ENCODE data around the gene LTF. TPM values are rescaled to one million over a fixed set of nuclear protein-coding genes. Genes with fewer than 3 reads are reported as not detected.

LTF gene
- total and polyA plus RNA-seq, 9 of the 15 experiments (the other 6 are each of a cell fraction or from before 2014, with no cell fraction given) = 0.07 TPM; not detected in 8

- TF ChIP-seq, protein P1, sequence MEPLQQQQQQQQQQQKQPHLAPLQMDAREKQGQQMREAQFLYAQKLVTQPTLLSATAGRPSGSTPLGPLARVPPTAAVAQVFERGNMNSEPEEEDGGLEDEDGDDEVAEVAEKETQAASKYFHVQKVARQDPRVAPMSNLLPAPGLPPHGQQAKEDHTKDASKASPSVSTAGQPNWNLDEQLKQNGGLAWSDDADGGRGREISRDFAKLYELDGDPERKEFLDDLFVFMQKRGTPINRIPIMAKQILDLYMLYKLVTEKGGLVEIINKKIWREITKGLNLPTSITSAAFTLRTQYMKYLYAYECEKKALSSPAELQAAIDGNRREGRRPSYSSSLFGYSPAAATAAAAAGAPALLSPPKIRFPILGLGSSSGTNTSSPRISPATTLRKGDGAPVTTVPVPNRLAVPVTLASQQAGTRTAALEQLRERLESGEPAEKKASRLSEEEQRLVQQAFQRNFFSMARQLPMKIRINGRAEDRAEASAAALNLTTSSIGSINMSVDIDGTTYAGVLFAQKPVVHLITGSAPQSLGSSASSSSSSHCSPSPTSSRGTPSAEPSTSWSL (CRISPR knock-in tag; IDR thresholded peaks at IDR 0.05; ENCODE audit: borderline replicate concordance) = no peak
- TF ChIP-seq DDX20 (tag; IDR thresholded peaks at IDR 0.05; ENCODE audit: low read depth) (no peak; the same call in 1 of the 2 replicates), PPARD (CRISPR knock-in tag; IDR thresholded peaks at IDR 0.05) (no peak), CREB1 (IDR thresholded peaks at IDR 0.05) (peak; percentile 91), CREB1 (CRISPR knock-in tag; IDR thresholded peaks at IDR 0.05) (peak; percentile 48; the same call in 1 of the 2 replicates), ZNF778 (CRISPR knock-in tag; IDR thresholded peaks at IDR 0.05) (no peak), LARP7 (IDR thresholded peaks at IDR 0.05) (no peak), U2AF2 (optimal IDR thresholded peaks at IDR 0.05; ENCODE audit: low read depth, low read length) (no peak), CBFA2T3 (IDR thresholded peaks at IDR 0.05) (peak; percentile 100), NCOR1 (IDR thresholded peaks at IDR 0.05) (peak; percentile 100), ZNF644 (tag; IDR thresholded peaks at IDR 0.05; ENCODE audit: low read depth) (peak; percentile 99), ZNF717 (CRISPR knock-in tag; IDR thresholded peaks at IDR 0.05) (no peak), NONO (IDR thresholded peaks at IDR 0.05; ENCODE audit: low read depth in 2 of 2, low read length in 1 of 2) (peak in 1 of 2 experiments; percentile 96; a peak in 2 of 4 replicates), ZNF224 (CRISPR knock-in tag; IDR thresholded peaks at IDR 0.05) (no peak), ZNF282 (CRISPR knock-in tag; IDR thresholded peaks at IDR 0.05) (no peak), ZNF561 (CRISPR knock-in tag; conservative IDR thresholded peaks at IDR 0.05) (0 out of 2 replicates have a peak, but pooled peaks have one; percentile 40), SMAD3 (CRISPR knock-in tag; conservative IDR thresholded peaks at IDR 0.05) (peak; percentile 93), GABPA (tag; conservative IDR thresholded peaks at IDR 0.05; ENCODE audit: low read depth) (no peak)
- TF ChIP-seq, protein P2, sequence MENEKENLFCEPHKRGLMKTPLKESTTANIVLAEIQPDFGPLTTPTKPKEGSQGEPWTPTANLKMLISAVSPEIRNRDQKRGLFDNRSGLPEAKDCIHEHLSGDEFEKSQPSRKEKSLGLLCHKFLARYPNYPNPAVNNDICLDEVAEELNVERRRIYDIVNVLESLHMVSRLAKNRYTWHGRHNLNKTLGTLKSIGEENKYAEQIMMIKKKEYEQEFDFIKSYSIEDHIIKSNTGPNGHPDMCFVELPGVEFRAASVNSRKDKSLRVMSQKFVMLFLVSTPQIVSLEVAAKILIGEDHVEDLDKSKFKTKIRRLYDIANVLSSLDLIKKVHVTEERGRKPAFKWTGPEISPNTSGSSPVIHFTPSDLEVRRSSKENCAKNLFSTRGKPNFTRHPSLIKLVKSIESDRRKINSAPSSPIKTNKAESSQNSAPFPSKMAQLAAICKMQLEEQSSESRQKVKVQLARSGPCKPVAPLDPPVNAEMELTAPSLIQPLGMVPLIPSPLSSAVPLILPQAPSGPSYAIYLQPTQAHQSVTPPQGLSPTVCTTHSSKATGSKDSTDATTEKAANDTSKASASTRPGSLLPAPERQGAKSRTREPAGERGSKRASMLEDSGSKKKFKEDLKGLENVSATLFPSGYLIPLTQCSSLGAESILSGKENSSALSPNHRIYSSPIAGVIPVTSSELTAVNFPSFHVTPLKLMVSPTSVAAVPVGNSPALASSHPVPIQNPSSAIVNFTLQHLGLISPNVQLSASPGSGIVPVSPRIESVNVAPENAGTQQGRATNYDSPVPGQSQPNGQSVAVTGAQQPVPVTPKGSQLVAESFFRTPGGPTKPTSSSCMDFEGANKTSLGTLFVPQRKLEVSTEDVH (IDR thresholded peaks at IDR 0.05; ENCODE audit: low read depth, partially characterized antibody) = peak; percentile 77
- TF ChIP-seq, protein P3, sequence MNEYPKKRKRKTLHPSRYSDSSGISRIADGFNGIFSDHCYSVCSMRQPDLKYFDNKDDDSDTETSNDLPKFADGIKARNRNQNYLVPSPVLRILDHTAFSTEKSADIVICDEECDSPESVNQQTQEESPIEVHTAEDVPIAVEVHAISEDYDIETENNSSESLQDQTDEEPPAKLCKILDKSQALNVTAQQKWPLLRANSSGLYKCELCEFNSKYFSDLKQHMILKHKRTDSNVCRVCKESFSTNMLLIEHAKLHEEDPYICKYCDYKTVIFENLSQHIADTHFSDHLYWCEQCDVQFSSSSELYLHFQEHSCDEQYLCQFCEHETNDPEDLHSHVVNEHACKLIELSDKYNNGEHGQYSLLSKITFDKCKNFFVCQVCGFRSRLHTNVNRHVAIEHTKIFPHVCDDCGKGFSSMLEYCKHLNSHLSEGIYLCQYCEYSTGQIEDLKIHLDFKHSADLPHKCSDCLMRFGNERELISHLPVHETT (CRISPR knock-in tag; conservative IDR thresholded peaks at IDR 0.05 in 1 of 2, IDR thresholded peaks at IDR 0.05 in 1 of 2) = peak in 1 of 2 experiments; percentile 96; a peak in 2 of 4 replicates
- TF ChIP-seq, protein P4, sequence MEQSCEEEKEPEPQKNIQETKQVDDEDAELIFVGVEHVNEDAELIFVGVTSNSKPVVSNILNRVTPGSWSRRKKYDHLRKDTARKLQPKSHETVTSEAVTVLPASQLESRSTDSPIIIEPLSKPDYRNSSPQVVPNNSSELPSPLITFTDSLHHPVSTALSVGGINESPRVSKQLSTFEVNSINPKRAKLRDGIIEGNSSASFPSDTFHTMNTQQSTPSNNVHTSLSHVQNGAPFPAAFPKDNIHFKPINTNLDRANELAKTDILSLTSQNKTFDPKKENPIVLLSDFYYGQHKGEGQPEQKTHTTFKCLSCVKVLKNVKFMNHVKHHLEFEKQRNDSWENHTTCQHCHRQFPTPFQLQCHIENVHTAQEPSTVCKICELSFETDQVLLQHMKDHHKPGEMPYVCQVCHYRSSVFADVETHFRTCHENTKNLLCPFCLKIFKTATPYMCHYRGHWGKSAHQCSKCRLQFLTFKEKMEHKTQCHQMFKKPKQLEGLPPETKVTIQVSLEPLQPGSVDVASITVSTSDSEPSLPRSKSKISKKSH (CRISPR knock-in tag; IDR thresholded peaks at IDR 0.05) = no peak
Observed at GRCh38 chr3:46508850-46509591, 44.3 kb upstream of the LTF start (continued).

All from K562 (cell line).